ENCODE data around the gene CA12. TPM values are rescaled to one million over a fixed set of nuclear protein-coding genes. Genes with fewer than 3 reads are reported as not detected.

CA12 gene
- total and polyA plus RNA-seq, 9 of the 15 experiments (the other 6 are each of a cell fraction or from before 2014, with no cell fraction given) = 0.01 to 0.78 (median 0.15) TPM; not detected in 1

DNA sequence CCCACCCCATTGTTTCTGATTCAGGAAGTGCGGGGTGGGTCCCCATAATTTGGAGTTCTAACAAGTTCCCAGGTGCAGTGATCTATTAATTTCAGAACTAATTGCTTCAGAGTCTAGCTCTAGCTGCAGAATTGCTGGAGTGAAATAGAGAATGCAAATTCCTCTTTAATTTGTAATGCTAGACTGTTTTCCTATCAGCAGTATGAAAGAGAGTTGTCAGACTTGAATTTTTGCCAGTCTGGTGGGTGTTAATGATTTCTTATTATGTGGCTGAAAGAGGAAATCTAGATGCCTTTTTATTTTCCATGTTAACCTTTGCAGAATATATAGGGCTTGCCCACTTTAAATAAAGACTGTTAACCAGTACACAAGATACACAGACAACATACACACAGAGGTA lies 80.6 kb downstream of the CA12 start:
- POLR2A ChIA-PET = interaction anchor here (0.6 kb wide), 1 partner anchor 853 kb away, joined by 3 read pairs; no protein-coding TSS in a partner anchor
- Histone ChIP-seq H3K27ac (ENCODE audit: extremely low read depth, low read depth, low read length) (no peak overlapping the region), H3K79me2 (ENCODE audit: control insufficient read depth, insufficient read depth, low read length) (no peaks in the 10 kb centered on the region), H3K9me3 (replicated peaks; ENCODE audit: control insufficient read depth, insufficient read depth, low read depth, low read length) (no peaks in the 10 kb centered on the region), H3K4me3 (no peak overlapping the region), H3K4me2 (ENCODE audit: insufficient read depth, low read length) (no peak overlapping the region), H3K9me1 (ENCODE audit: control insufficient read depth, insufficient read depth, low read length) (no peaks in the 10 kb centered on the region), H3K27me3 (ENCODE audit: control insufficient read depth in 2 of 2, insufficient read depth in 2 of 2, low read length in 2 of 2) (no peaks in the 10 kb centered on the region), H3K36me3 (ENCODE audit: control insufficient read depth, insufficient read depth, low read length) (no peaks in the 10 kb centered on the region; the same call in 2 of the 3 replicates), H4K20me1 (replicated peaks; ENCODE audit: control insufficient read depth, insufficient read depth, low read length) (no peaks in the 10 kb centered on the region), H3K4me1 (replicated peaks in 1 of 2; ENCODE audit: control insufficient read depth in 2 of 2, insufficient read depth in 2 of 2, low read length in 2 of 2) (peaks cover 0 to 8% of the 10 kb centered on the region in 2 experiments; a peak in 3 of 5 replicates), H2AFZ (ENCODE audit: low read depth, low read length) (no peak overlapping the region), H3K9ac (ENCODE audit: insufficient read depth in 1 of 2, low read depth in 2 of 2, low read length in 2 of 2) (no peak overlapping the region)
- intact Hi-C loops (cut with micrococcal nuclease) = no loop called here
- 80% methylated on average over 1 of the region's 1 CpG for WGBS (ENCODE audit: insufficient coverage, low coverage, missing lambda C conversion rate)
- no TSS peak for BruUV-seq (replicated peaks)
- no peak for FAIRE-seq
- TF ChIP-seq ZNF24 (IDR thresholded peaks at IDR 0.05) = no peak
- no peak for TF ChIP-seq TBL1XR1 (IDR thresholded peaks at IDR 0.05; ENCODE audit: low read length in 2 of 2)
- TF ChIP-seq, protein P1, sequence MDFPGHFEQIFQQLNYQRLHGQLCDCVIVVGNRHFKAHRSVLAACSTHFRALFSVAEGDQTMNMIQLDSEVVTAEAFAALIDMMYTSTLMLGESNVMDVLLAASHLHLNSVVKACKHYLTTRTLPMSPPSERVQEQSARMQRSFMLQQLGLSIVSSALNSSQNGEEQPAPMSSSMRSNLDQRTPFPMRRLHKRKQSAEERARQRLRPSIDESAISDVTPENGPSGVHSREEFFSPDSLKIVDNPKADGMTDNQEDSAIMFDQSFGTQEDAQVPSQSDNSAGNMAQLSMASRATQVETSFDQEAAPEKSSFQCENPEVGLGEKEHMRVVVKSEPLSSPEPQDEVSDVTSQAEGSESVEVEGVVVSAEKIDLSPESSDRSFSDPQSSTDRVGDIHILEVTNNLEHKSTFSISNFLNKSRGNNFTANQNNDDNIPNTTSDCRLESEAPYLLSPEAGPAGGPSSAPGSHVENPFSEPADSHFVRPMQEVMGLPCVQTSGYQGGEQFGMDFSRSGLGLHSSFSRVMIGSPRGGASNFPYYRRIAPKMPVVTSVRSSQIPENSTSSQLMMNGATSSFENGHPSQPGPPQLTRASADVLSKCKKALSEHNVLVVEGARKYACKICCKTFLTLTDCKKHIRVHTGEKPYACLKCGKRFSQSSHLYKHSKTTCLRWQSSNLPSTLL (IDR thresholded peaks at IDR 0.05) = no peak
- no peak for TF ChIP-seq ZNF431 (CRISPR knock-in tag; IDR thresholded peaks at IDR 0.05)
- TF ChIP-seq, protein P2, sequence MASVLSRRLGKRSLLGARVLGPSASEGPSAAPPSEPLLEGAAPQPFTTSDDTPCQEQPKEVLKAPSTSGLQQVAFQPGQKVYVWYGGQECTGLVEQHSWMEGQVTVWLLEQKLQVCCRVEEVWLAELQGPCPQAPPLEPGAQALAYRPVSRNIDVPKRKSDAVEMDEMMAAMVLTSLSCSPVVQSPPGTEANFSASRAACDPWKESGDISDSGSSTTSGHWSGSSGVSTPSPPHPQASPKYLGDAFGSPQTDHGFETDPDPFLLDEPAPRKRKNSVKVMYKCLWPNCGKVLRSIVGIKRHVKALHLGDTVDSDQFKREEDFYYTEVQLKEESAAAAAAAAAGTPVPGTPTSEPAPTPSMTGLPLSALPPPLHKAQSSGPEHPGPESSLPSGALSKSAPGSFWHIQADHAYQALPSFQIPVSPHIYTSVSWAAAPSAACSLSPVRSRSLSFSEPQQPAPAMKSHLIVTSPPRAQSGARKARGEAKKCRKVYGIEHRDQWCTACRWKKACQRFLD (CRISPR knock-in tag; IDR thresholded peaks at IDR 0.05) = no peak
- TF ChIP-seq E2F8 (IDR thresholded peaks at IDR 0.05; ENCODE audit: low read depth, partially characterized antibody) = no peak
- no peak for TF ChIP-seq ZNF766 (CRISPR knock-in tag; conservative IDR thresholded peaks at IDR 0.05)
- no peak for TF ChIP-seq ZBTB33 (CRISPR knock-in tag; IDR thresholded peaks at IDR 0.05)
- ATAC-seq = no peak
- no peak for DNase-seq (ENCODE audit: extremely low read depth in 1 of 4, low spot score in 3 of 4)
- in situ Hi-C loops (cut with MboI) = no loop called here
- CTCF ChIA-PET (ENCODE audit: low intra/inter-chr PET ratio) = interaction anchor here (0.6 kb wide), 1 partner anchor 499 kb away, joined by 3 read pairs; no protein-coding TSS in a partner anchor
